Measurements from ENCODE around the gene CD36. TPM values are rescaled to one million over a fixed set of nuclear protein-coding genes. Genes with fewer than 3 reads are reported as not detected.

CD36 gene
- total RNA-seq, 3 donors from 2014 or later: 240 to 2,026 (median 919) TPM

- intact Hi-C loops (cut with DNase I; ENCODE audit: low total_unique reads): no loop called here
- H3K27me3 ChIP-seq: no peaks in the 10 kb centered on the region
- no peaks in the 10 kb centered on the region for H3K9me3 ChIP-seq
- DNase-seq (ENCODE audit: low spot score in 2 of 2): no peak
- TF ChIP-seq POLR2AphosphoS5 (IDR thresholded peaks at IDR 0.05): no peak
- no peak for TF ChIP-seq POLR2A (IDR thresholded peaks at IDR 0.05)
- TF ChIP-seq CTCF (IDR thresholded peaks at IDR 0.05): no peak
- no peak overlapping the region for H3K4me3 ChIP-seq
- no peaks in the 10 kb centered on the region for H3K36me3 ChIP-seq
- H3K4me1 ChIP-seq: no peaks in the 10 kb centered on the region
- no peak overlapping the region for H3K27ac ChIP-seq
These were observed 34.0 kb upstream of the CD36 start for GRCh38 chr7:80604436-80604835.

GRCh38 chr7:80607136-80607535, 31.3 kb upstream of the CD36 start:
- no peaks in the 10 kb centered on the region for H3K27me3 ChIP-seq
- intact Hi-C loops (cut with DNase I; ENCODE audit: low total_unique reads): no loop called here
- H3K9me3 ChIP-seq: no peaks in the 10 kb centered on the region
- TF ChIP-seq POLR2A (IDR thresholded peaks at IDR 0.05) (no peak), POLR2AphosphoS5 (IDR thresholded peaks at IDR 0.05) (no peak), CTCF (IDR thresholded peaks at IDR 0.05) (no peak)
- DNase-seq (ENCODE audit: low spot score in 2 of 2): no peak
- no peaks in the 10 kb centered on the region for H3K36me3 ChIP-seq
- no peaks in the 10 kb centered on the region for H3K4me1 ChIP-seq
- H3K4me3 ChIP-seq: no peak overlapping the region
- no peak overlapping the region for H3K27ac ChIP-seq

GRCh38 chr7:80608336-80608735, 30.1 kb upstream of the CD36 start:
- Histone ChIP-seq H3K27ac (no peak overlapping the region), H3K36me3 (no peaks in the 10 kb centered on the region), H3K4me1 (no peaks in the 10 kb centered on the region), H3K27me3 (no peaks in the 10 kb centered on the region), H3K4me3 (no peak overlapping the region), H3K9me3 (no peaks in the 10 kb centered on the region)
- intact Hi-C loops (cut with DNase I; ENCODE audit: low total_unique reads): no loop called here
- TF ChIP-seq POLR2A (IDR thresholded peaks at IDR 0.05): no peak
- no peak for TF ChIP-seq CTCF (IDR thresholded peaks at IDR 0.05)
- TF ChIP-seq POLR2AphosphoS5 (IDR thresholded peaks at IDR 0.05): no peak
- DNase-seq (ENCODE audit: low spot score in 2 of 2): no peak

- intact Hi-C loops (cut with DNase I; ENCODE audit: low total_unique reads): no loop called here
- TF ChIP-seq POLR2AphosphoS5 (IDR thresholded peaks at IDR 0.05) (no peak), CTCF (IDR thresholded peaks at IDR 0.05) (no peak), POLR2A (IDR thresholded peaks at IDR 0.05) (no peak)
- Histone ChIP-seq H3K4me3 (no peak overlapping the region), H3K36me3 (no peaks in the 10 kb centered on the region), H3K27ac (no peak overlapping the region), H3K27me3 (no peaks in the 10 kb centered on the region), H3K4me1 (no peaks in the 10 kb centered on the region), H3K9me3 (no peaks in the 10 kb centered on the region)
- no peak for DNase-seq (ENCODE audit: low spot score in 2 of 2)
These were observed 28.7 kb upstream of the CD36 start for GRCh38 chr7:80609751-80610150.

- H3K4me1 ChIP-seq: no peaks in the 10 kb centered on the region
- intact Hi-C loops (cut with DNase I; ENCODE audit: low total_unique reads): no loop called here
- no peak for TF ChIP-seq POLR2A (IDR thresholded peaks at IDR 0.05)
- no peaks in the 10 kb centered on the region for H3K36me3 ChIP-seq
- H3K4me3 ChIP-seq: no peak overlapping the region
- DNase-seq (ENCODE audit: low spot score in 2 of 2): no peak
- H3K9me3 ChIP-seq: no peaks in the 10 kb centered on the region
- H3K27me3 ChIP-seq: no peaks in the 10 kb centered on the region
- H3K27ac ChIP-seq: peak overlapping the region in 1 of 2 donors; percentile 45
These were observed 27.1 kb upstream of the CD36 start for GRCh38 chr7:80611353-80611752.

- intact Hi-C loops (cut with DNase I; ENCODE audit: low total_unique reads): no loop called here
- Histone ChIP-seq H3K36me3 (no peaks in the 10 kb centered on the region), H3K4me1 (no peaks in the 10 kb centered on the region), H3K27me3 (no peaks in the 10 kb centered on the region), H3K9me3 (no peaks in the 10 kb centered on the region), H3K4me3 (no peak overlapping the region), H3K27ac (peak overlapping the region in 1 of 2 donors; percentile 45)
- TF ChIP-seq CTCF (IDR thresholded peaks at IDR 0.05) (no peak), POLR2AphosphoS5 (IDR thresholded peaks at IDR 0.05) (no peak), POLR2A (IDR thresholded peaks at IDR 0.05) (no peak)
- DNase-seq (ENCODE audit: low spot score in 2 of 2): peak in 1 of 2 donors; percentile 64
These were observed 26.7 kb upstream of the CD36 start for GRCh38 chr7:80611779-80612178.

All from breast epithelium (tissue), 4 donors.